Heart left ventricle (tissue), 16 donors: ENCODE data around the gene PLA2G2D. TPM values are rescaled to one million over a fixed set of nuclear protein-coding genes. Genes with fewer than 3 reads are reported as not detected.

ENCODE experiments used
- ATAC-seq, 4 donors: fragments of 200-7000 bp; cut with Tn5 transposase; one replicate each; pipeline ENCODE4 v1.9.1; 2020 to 2022; ENCODE audit warnings: moderate library complexity in 4 of 4, mild to moderate bottlenecking in 3 of 4, moderate number of reproducible peaks in 1 of 4
- DNase-seq, 5 donors: peaks; one replicate each; pipeline ENCODE4 v3.0.0-alpha.2; 2020
- H3K27ac ChIP-seq, 12 donors: fragments of 200-600 bp; sonication (generic) in 4 of 12; one replicate each; pipeline versions ENCODE4 v1.5.0 to v1.8.0; 2016 to 2022; ENCODE audit warnings: mild to moderate bottlenecking in 2 of 12
- H3K27me3 ChIP-seq, 9 donors: fragments of 200-600 bp; sonication (generic) in 2 of 9; one replicate each; pipeline versions ENCODE4 v1.5.1 to v1.8.0; 2016 to 2022; ENCODE audit warnings: mild to moderate bottlenecking in 3 of 9
- H3K36me3 ChIP-seq, 9 donors: fragments of 200-600 bp; sonication (generic) in 2 of 9; one replicate each; pipeline versions ENCODE4 v1.5.0 to v1.8.0; 2018 to 2022; ENCODE audit warnings: mild to moderate bottlenecking in 2 of 9
- H3K4me1 ChIP-seq, 12 donors: fragments of 200-600 bp; sonication (generic) in 4 of 12; one replicate each; pipeline versions ENCODE4 v1.5.0 to v1.8.0; 2016 to 2022; ENCODE audit warnings: mild to moderate bottlenecking in 3 of 12
- H3K4me3 ChIP-seq, 12 donors: fragments of 200-600 bp; sonication (generic) in 4 of 12; one replicate each; pipeline versions ENCODE4 v1.5.0 to v1.8.0; 2017 to 2022; ENCODE audit warnings: mild to moderate bottlenecking in 9 of 12, moderate library complexity in 4 of 12
- H3K9me3 ChIP-seq, 12 donors: fragments of 200-600 bp; sonication (generic) in 4 of 12; one replicate each; pipeline versions ENCODE4 v1.5.0 to v1.8.0; 2016 to 2022; ENCODE audit warnings: mild to moderate bottlenecking in 1 of 12
- CTCF ChIP-seq, 12 donors: fragments of 200-600 bp; sonication (generic) in 4 of 12; IDR thresholded peaks; one replicate each; pipeline versions ENCODE4 v1.5.0 to v1.8.0; 2018 to 2022; ENCODE audit warnings: antibody characterized with exemption in 12 of 12, mild to moderate bottlenecking in 5 of 12
- POLR2A ChIP-seq, 2 donors: fragments of 450-650 bp; IDR thresholded peaks; one replicate each; pipeline ENCODE4 v1.6.1; 2017; ENCODE audit warnings: antibody characterized with exemption in 2 of 2, mild to moderate bottlenecking in 2 of 2, moderate library complexity in 2 of 2
- WGBS, 4 donors: extraction: QIAGEN DNeasy Blood & Tissue Kit in 2 of 4; methylation state at CpG; one replicate each; pipeline versions ENCODE4 v1.1.5 to v1.1.7; 2013 to 2018; 5-methylcytosine and 5-hydroxymethylcytosine counted together
- intact Hi-C, 10 donors: fragments of 100-400 bp; cut with DNase I; formaldehyde crosslinking; loops; one replicate each; pipeline versions ENCODE4 v1.11.1 to v1.14.2; 2022
- polyA plus RNA-seq, 2 donors: library from polyadenylated mRNA; stranded (reverse); fragments of 200-250 nt; gene quantifications; one replicate each; pipeline ENCODE4 v1.2.3, GENCODE V29; 2013
- total RNA-seq, 9 donors: library from RNA; depleted of rRNA in 2 of 9; stranded (reverse); fragments of >200 nt in 2 of 9; fragmentation: NEBNext Ultra II Directional in 3 of 9; extraction: Animal tissue kit (Norgen Biotek cat#: 25700) in 3 of 9; gene quantifications; one replicate each; pipeline versions ENCODE4 v1.1.0 to v1.2.4, GENCODE V29; 2016 to 2023
- donor health status: ischemic (EF 13 %, LVEDD 7.1; RV severe dilation, severe dysfunction).
- donor health status: healthy with polysubstance abuse.
- donor health status: DM: no; HTN: yes; CAD: no.
- donor health status: DM: no; HTN: no; CAD: no.
- donor health status: ischemic (EF 25% LVEDD 6.9; RV normal size, moderate dysfunction).
- donor health status: ischemic (EF 25% LVEDD 5.7; RV mildly dilated, moderate dysfunction).
- donor health status: healthy.
- donor health status: DM: yes; HTN: yes; CAD: no.
- donor health status: ischemic (EF 35%, LVEDD 5.7; RV mildly dilated, moderate dysfunction).
- donor health status: nonischemic (EF 11% LVEDD 7.7; RV severe dilation, severe dysfunction).
- donor health status: DM: yes; HTN: yes; CAD: no.
- donor health status: PGD.
- donor health status: ischemic (EF 29% LVEDD 5.4; RV normal size, mild dysfunction).
- donor health status: nonischemic (EF 23%, LVEDD 6.1; RV moderate dilation, normal function).

Gene PLA2G2D
- total and polyA plus RNA-seq, 11 donors, result 0.85 to 5.4 TPM; not detected in 9

- H3K4me1 ChIP-seq, result peaks cover 0 to 18% (median 1%) of the 10 kb centered on the region in 12 donors
- H3K36me3 ChIP-seq, result peaks cover 0 to 71% (median 32%) of the 10 kb centered on the region in 9 donors
- WGBS, 4 donors, result 80 to 87% (median 86%) methylated on average over 15 to 19 of the region's 19 CpGs
- H3K9me3 ChIP-seq, result no peaks in the 10 kb centered on the region
- no peak overlapping the region for H3K4me3 ChIP-seq
- H3K27me3 ChIP-seq, result no peaks in the 10 kb centered on the region
- intact Hi-C loops, result loop anchor here in 4 of 10 donors (5.0 to 10.0 kb wide), 3 partner anchors 107 to 405 kb away; partner anchors contain the start of gene PLA2G2A (in 2 of the 4)
- DNase-seq (no peak), ATAC-seq (no peak)
- TF ChIP-seq CTCF (IDR thresholded peaks at IDR 0.05) (no peak), POLR2A (IDR thresholded peaks at IDR 0.05) (no peak)
- no peak overlapping the region for H3K27ac ChIP-seq
Measured at GRCh38 chr1:20089328-20090077, 29.8 kb downstream of the PLA2G2D start.

DNA sequence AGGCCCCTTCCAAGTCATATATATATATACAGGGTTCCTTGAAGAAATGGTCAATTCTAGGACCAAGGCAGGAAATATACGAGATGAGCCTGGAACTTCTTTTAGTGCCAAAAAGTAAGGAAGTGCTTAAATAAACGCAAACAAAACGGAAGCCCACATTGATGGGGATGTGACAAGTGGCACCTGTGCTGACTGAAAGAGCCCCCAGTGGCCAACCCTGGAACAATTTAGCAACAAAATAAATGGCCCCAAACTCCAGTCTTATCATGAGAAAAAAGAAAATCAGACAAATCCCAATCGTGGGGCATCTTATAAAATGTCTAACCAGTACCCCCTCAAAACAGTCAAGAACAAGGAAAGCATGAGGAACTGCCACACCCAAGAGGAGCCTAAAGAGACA is 31.7 kb downstream of the PLA2G2D start:
- WGBS, 4 donors, result 61 to 68% (median 64%) methylated on average over 4 of the region's 4 CpGs
- H3K9me3 ChIP-seq, result no peaks in the 10 kb centered on the region
- DNase-seq (no peak), ATAC-seq (no peak)
- peaks cover 0 to 22% (median 6%) of the 10 kb centered on the region in 12 donors for H3K4me1 ChIP-seq
- no peak overlapping the region for H3K27ac ChIP-seq
- H3K4me3 ChIP-seq, result no peak overlapping the region
- peak in 3 of 12 donors; percentile 16 to 20 (median 16) for TF ChIP-seq CTCF (IDR thresholded peaks at IDR 0.05)
- no peak for TF ChIP-seq POLR2A (IDR thresholded peaks at IDR 0.05)
- no peaks in the 10 kb centered on the region for H3K27me3 ChIP-seq
- H3K36me3 ChIP-seq, result peaks cover 0 to 72% (median 32%) of the 10 kb centered on the region in 9 donors
- intact Hi-C loops, result loop anchor here in 1 of 10 donors (10.0 kb wide), 1 partner anchor 113 kb away; the partner anchor contains the start of gene PLA2G2A

GRCh38 chr1:20086800-20087199 is 32.5 kb downstream of the PLA2G2D start:
- ATAC-seq (no peak), DNase-seq (no peak)
- 89 to 95% (median 93%) methylated on average over 1 of the region's 1 CpG for WGBS, 4 donors
- TF ChIP-seq CTCF (IDR thresholded peaks at IDR 0.05), result no peak
- Histone ChIP-seq H3K9me3 (no peaks in the 10 kb centered on the region), H3K4me1 (peaks cover 0 to 31% (median 8%) of the 10 kb centered on the region in 12 donors), H3K36me3 (peaks cover 0 to 72% (median 32%) of the 10 kb centered on the region in 9 donors), H3K4me3 (no peak overlapping the region), H3K27ac (no peak overlapping the region), H3K27me3 (no peaks in the 10 kb centered on the region)
- intact Hi-C loops, result loop anchor here in 1 of 10 donors (10.0 kb wide), 1 partner anchor 112 kb away; the partner anchor contains the start of gene PLA2G2A

DNA sequence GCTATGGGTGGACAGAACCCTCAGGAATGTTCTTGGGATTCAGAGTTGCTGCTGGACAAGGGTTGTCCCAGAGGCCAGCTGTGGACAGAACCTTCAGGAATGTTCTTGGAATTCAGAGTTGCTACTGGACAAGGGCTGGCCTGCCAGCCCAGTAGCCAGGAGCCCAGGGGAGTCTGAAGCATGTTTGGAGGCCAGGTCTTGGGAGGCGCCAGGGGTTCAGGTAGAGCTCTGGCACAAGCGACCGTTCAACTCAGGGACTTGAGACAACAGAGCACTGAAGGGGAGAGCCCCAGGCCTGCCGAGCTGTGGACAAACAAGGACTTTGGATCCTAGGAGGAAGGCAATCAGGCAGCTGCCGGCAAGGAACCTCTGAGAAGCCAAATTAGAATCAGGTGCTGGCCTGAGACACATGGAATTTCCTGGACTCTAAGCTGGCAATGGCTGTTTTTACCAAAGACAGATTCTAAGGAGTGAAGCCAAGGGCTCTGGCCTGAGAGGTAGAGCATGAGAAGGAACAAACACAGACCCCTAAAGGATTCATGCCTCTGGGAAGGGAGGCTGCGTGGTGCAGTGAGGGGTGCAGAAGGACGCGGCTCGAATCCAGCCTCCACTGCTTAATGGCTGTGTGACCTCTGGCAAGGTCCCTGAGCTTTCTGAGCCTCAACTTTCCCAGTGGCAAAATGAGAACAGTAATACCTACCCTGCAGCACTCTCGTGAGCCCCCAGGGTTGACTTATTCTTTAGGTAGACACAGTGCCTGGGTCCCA is 36.0 kb downstream of the PLA2G2D start:
- 83 to 89% (median 86%) methylated on average over 10 of the region's 10 CpGs for WGBS, 4 donors
- Histone ChIP-seq H3K36me3 (peaks cover 0 to 42% (median 9%) of the 10 kb centered on the region in 9 donors), H3K27me3 (no peaks in the 10 kb centered on the region), H3K9me3 (no peaks in the 10 kb centered on the region), H3K4me3 (no peak overlapping the region), H3K27ac (peak overlapping the region in 7 of 12 donors; percentile 5 to 55 (median 35)), H3K4me1 (peaks cover 0 to 45% (median 21%) of the 10 kb centered on the region in 12 donors)
- DNase-seq (no peak), ATAC-seq (peak; percentile 28 to 55 (median 38))
- intact Hi-C loops, result loop anchor here in 1 of 10 donors (10.0 kb wide), 1 partner anchor 109 kb away; the partner anchor contains the start of gene PLA2G2A
- TF ChIP-seq CTCF (IDR thresholded peaks at IDR 0.05) (no peak), POLR2A (IDR thresholded peaks at IDR 0.05) (no peak)
